BLaER1 (cell line): ENCODE data around the gene BCL2L2.

Experiments used
- H3K27ac ChIP-seq: shearing (Covaris generic); formaldehyde crosslinking; 2 replicates; pipeline ENCODE4 v1.8.1; 2022
- H3K27me3 ChIP-seq: shearing (Covaris generic); formaldehyde crosslinking; 2 replicates; pipeline ENCODE4 v1.8.1; 2022
- H3K36me3 ChIP-seq: shearing (Covaris generic); formaldehyde crosslinking; 2 replicates; pipeline ENCODE4 v1.8.1; 2022
- H3K4me1 ChIP-seq: shearing (Covaris generic); formaldehyde crosslinking; 2 replicates; pipeline ENCODE4 v1.8.1; 2022
- H3K4me2 ChIP-seq: shearing (Covaris generic); formaldehyde crosslinking; 2 replicates; pipeline ENCODE4 v1.8.1; 2022
- H3K4me3 ChIP-seq: shearing (Covaris generic); formaldehyde crosslinking; 2 replicates; pipeline ENCODE4 v1.8.1; 2022
- H3K9ac ChIP-seq: shearing (Covaris generic); formaldehyde crosslinking; 2 replicates; pipeline ENCODE4 v1.8.1; 2022
- H3K9me3 ChIP-seq: shearing (Covaris generic); formaldehyde crosslinking; 2 replicates; pipeline ENCODE4 v1.8.1; 2022
- H4K20me1 ChIP-seq: shearing (Covaris generic); formaldehyde crosslinking; 2 replicates; pipeline ENCODE4 v1.8.1; 2022
- Cebpa-rat ChIP-seq: shearing (Covaris generic); IDR thresholded peaks from 2 replicates; pipeline ENCODE4 v1.8.1; 2022

BCL2L2 gene

GRCh38 chr14:23310546-23310945, 3.9 kb downstream of the BCL2L2 start:
- no peak for TF ChIP-seq Cebpa-rat
- Histone ChIP-seq H3K36me3 (peaks cover 41% of the 10 kb centered on the region), H3K4me3 (no peak overlapping the region), H3K9me3 (no peaks in the 10 kb centered on the region), H4K20me1 (no peaks in the 10 kb centered on the region), H3K27ac (no peak overlapping the region), H3K9ac (no peak overlapping the region), H3K4me1 (peaks cover 43% of the 10 kb centered on the region), H3K4me2 (no peak overlapping the region), H3K27me3 (no peaks in the 10 kb centered on the region)

- no peaks in the 10 kb centered on the region for H4K20me1 ChIP-seq
- H3K36me3 ChIP-seq: peaks cover 11% of the 10 kb centered on the region
- H3K9me3 ChIP-seq: no peaks in the 10 kb centered on the region
- H3K27me3 ChIP-seq: no peaks in the 10 kb centered on the region
- no peak overlapping the region for H3K9ac ChIP-seq
- H3K4me3 ChIP-seq: no peak overlapping the region
- peaks cover 10% of the 10 kb centered on the region for H3K4me1 ChIP-seq
- no peak overlapping the region for H3K4me2 ChIP-seq
- H3K27ac ChIP-seq: no peak overlapping the region
- no peak for TF ChIP-seq Cebpa-rat
Observed at GRCh38 chr14:23316300-23316699, 9.7 kb downstream of the BCL2L2 start.

GRCh38 chr14:23319746-23320583, 13.3 kb downstream of the BCL2L2 start:
- Histone ChIP-seq H3K4me3 (peak overlapping the region; percentile 62), H3K36me3 (peaks cover 28% of the 10 kb centered on the region), H3K4me1 (peaks cover 34% of the 10 kb centered on the region), H3K9me3 (no peaks in the 10 kb centered on the region), H3K9ac (peak overlapping the region; percentile 63), H3K27ac (peak overlapping the region; percentile 86), H4K20me1 (peaks cover 30% of the 10 kb centered on the region), H3K4me2 (peak overlapping the region; percentile 82), H3K27me3 (no peaks in the 10 kb centered on the region)
- TF ChIP-seq Cebpa-rat: no peak

- Histone ChIP-seq H3K4me1 (peaks cover 36% of the 10 kb centered on the region), H3K4me3 (peak within 1 kb of the TSS; percentile 82), H3K27ac (peak within 1 kb of the TSS; percentile 96), H3K36me3 (peaks cover 38% of the 10 kb centered on the region), H3K4me2 (peak within 1 kb of the TSS; percentile 91), H4K20me1 (peaks cover 36% of the 10 kb centered on the region), H3K27me3 (no peaks in the 10 kb centered on the region), H3K9me3 (no peaks in the 10 kb centered on the region), H3K9ac (peak within 1 kb of the TSS; percentile 96)
- no peak for TF ChIP-seq Cebpa-rat
Observed at GRCh38 chr14:23320584-23321571, 14.2 kb downstream of the BCL2L2 start, which contains the start of gene PABPN1. TSS of gene PABPN1 (plus strand) at chr14:23321457. CDS start at chr14:23321470, 13 bp downstream.

GRCh38 chr14:23321572-23322547, 15.2 kb downstream of the BCL2L2 start:
- peaks cover 36% of the 10 kb centered on the region for H3K4me1 ChIP-seq
- H3K36me3 ChIP-seq: peaks cover 43% of the 10 kb centered on the region
- H3K27ac ChIP-seq: peak overlapping the region; percentile 96
- peak overlapping the region; percentile 82 for H3K4me3 ChIP-seq
- no peaks in the 10 kb centered on the region for H3K27me3 ChIP-seq
- H3K4me2 ChIP-seq: peak overlapping the region; percentile 91
- H4K20me1 ChIP-seq: peaks cover 46% of the 10 kb centered on the region
- no peaks in the 10 kb centered on the region for H3K9me3 ChIP-seq
- peak overlapping the region; percentile 96 for H3K9ac ChIP-seq
- TF ChIP-seq Cebpa-rat: no peak

- Histone ChIP-seq H3K27me3 (no peaks in the 10 kb centered on the region), H3K36me3 (peaks cover 40% of the 10 kb centered on the region), H3K9ac (peak overlapping the region; percentile 96), H3K4me3 (peak overlapping the region; percentile 82), H3K9me3 (no peaks in the 10 kb centered on the region), H3K4me1 (peaks cover 36% of the 10 kb centered on the region), H4K20me1 (peaks cover 48% of the 10 kb centered on the region), H3K4me2 (peak overlapping the region; percentile 91), H3K27ac (peak overlapping the region; percentile 96)
- TF ChIP-seq Cebpa-rat: no peak
Observed at GRCh38 chr14:23322568-23323517, 16.2 kb downstream of the BCL2L2 start.

- no peak overlapping the region for H3K4me3 ChIP-seq
- no peak for TF ChIP-seq Cebpa-rat
- peaks cover 40% of the 10 kb centered on the region for H3K36me3 ChIP-seq
- H4K20me1 ChIP-seq: peaks cover 48% of the 10 kb centered on the region
- peaks cover 36% of the 10 kb centered on the region for H3K4me1 ChIP-seq
- H3K9ac ChIP-seq: peak overlapping the region; percentile 47; the same call in 1 of the 2 replicates
- peak overlapping the region; percentile 91 for H3K4me2 ChIP-seq
- H3K27ac ChIP-seq: no peak overlapping the region
- no peaks in the 10 kb centered on the region for H3K27me3 ChIP-seq
- H3K9me3 ChIP-seq: no peaks in the 10 kb centered on the region
Observed at GRCh38 chr14:23323838-23324454, 17.3 kb downstream of the BCL2L2 start.

- H3K9ac ChIP-seq: peak overlapping the region; percentile 47
- peak overlapping the region; percentile 91 for H3K4me2 ChIP-seq
- H3K27ac ChIP-seq: no peak overlapping the region
- H3K36me3 ChIP-seq: peaks cover 40% of the 10 kb centered on the region
- H3K27me3 ChIP-seq: no peaks in the 10 kb centered on the region
- no peaks in the 10 kb centered on the region for H3K9me3 ChIP-seq
- peaks cover 48% of the 10 kb centered on the region for H4K20me1 ChIP-seq
- no peak for TF ChIP-seq Cebpa-rat
- H3K4me3 ChIP-seq: no peak overlapping the region
- peaks cover 36% of the 10 kb centered on the region for H3K4me1 ChIP-seq
Observed at GRCh38 chr14:23324455-23324846, 17.8 kb downstream of the BCL2L2 start.
